Endothelial cell (in vitro differentiated cells): ENCODE results near the gene PHC2. TPM values are rescaled to one million over a fixed set of nuclear protein-coding genes. Genes with fewer than 3 reads are reported as not detected.

Source experiments
- DNase-seq: peaks from one replicate; pipeline ENCODE4 v3.0.0; 2021; ENCODE audit warnings: low spot score
- H3K27ac Mint-ChIP-seq: one replicate; pipeline ENCODE4 v1.8.0; 2021; ENCODE audit warnings: mixed read lengths, inconsistent platforms; ENCODE audit not compliant: unreplicated experiment
- H3K27me3 Mint-ChIP-seq: one replicate; pipeline ENCODE4 v1.8.0; 2021; ENCODE audit warnings: mild to moderate bottlenecking, moderate library complexity, mixed read lengths, inconsistent platforms; ENCODE audit not compliant: unreplicated experiment
- H3K36me3 Mint-ChIP-seq: one replicate; pipeline ENCODE4 v1.8.0; 2021; ENCODE audit warnings: mild to moderate bottlenecking, low read depth, mixed read lengths, inconsistent platforms; ENCODE audit not compliant: unreplicated experiment
- H3K4me1 Mint-ChIP-seq: one replicate; pipeline ENCODE4 v1.8.0; 2021; ENCODE audit warnings: mild to moderate bottlenecking, mixed read lengths, inconsistent platforms; ENCODE audit not compliant: unreplicated experiment
- H3K4me3 Mint-ChIP-seq: one replicate; pipeline ENCODE4 v1.8.0; 2021; ENCODE audit warnings: mild to moderate bottlenecking, mixed read lengths, inconsistent platforms; ENCODE audit not compliant: unreplicated experiment
- H3K9me3 Mint-ChIP-seq: one replicate; pipeline ENCODE4 v1.8.0; 2021; ENCODE audit warnings: mixed read lengths, inconsistent platforms; ENCODE audit not compliant: unreplicated experiment
- CTCF ChIP-seq: fragments of 200-600 bp; sonication (generic); IDR thresholded peaks from one replicate; pipeline ENCODE4 v1.5.0; 2021; ENCODE audit warnings: antibody characterized with exemption; ENCODE audit not compliant: unreplicated experiment
- total RNA-seq: library from RNA; stranded (reverse); fragmentation: NEBNext Ultra II Directional; extraction: Animal tissue kit (Norgen Biotek cat#: 25700); gene quantifications from one replicate; pipeline ENCODE4 v1.2.1, GENCODE V29; 2021; ENCODE audit not compliant: unreplicated experiment

Gene PHC2
- total RNA-seq, 1 donor from 2014 or later, result 177 TPM

GRCh38 chr1:33289858-33290154, 141.1 kb downstream of the PHC2 start:
- H3K27me3 Mint-ChIP-seq, result no peaks in the 10 kb centered on the region
- no peak for DNase-seq
- H3K4me1 Mint-ChIP-seq, result peaks cover 27% of the 10 kb centered on the region
- TF ChIP-seq CTCF, result no peak
- no peak overlapping the region for H3K4me3 Mint-ChIP-seq
- H3K36me3 Mint-ChIP-seq, result peaks cover 40% of the 10 kb centered on the region
- H3K27ac Mint-ChIP-seq, result no peak overlapping the region
- no peaks in the 10 kb centered on the region for H3K9me3 Mint-ChIP-seq

GRCh38 chr1:33288976-33289857, 141.7 kb downstream of the PHC2 start:
- Mint-ChIP-seq H3K27ac (peak overlapping the region; percentile 64), H3K4me3 (peak overlapping the region; percentile 65), H3K9me3 (no peaks in the 10 kb centered on the region), H3K27me3 (no peaks in the 10 kb centered on the region), H3K36me3 (peaks cover 37% of the 10 kb centered on the region), H3K4me1 (peaks cover 27% of the 10 kb centered on the region)
- DNase-seq, result no peak
- TF ChIP-seq CTCF, result no peak

GRCh38 chr1:33287317-33287716, 143.6 kb downstream of the PHC2 start:
- H3K4me1 Mint-ChIP-seq, result peaks cover 27% of the 10 kb centered on the region
- H3K9me3 Mint-ChIP-seq, result no peaks in the 10 kb centered on the region
- peak overlapping the region; percentile 12 for H3K4me3 Mint-ChIP-seq
- peak overlapping the region; percentile 93 for H3K27ac Mint-ChIP-seq
- H3K36me3 Mint-ChIP-seq, result peaks cover 21% of the 10 kb centered on the region
- TF ChIP-seq CTCF, result no peak
- DNase-seq, result no peak
- H3K27me3 Mint-ChIP-seq, result peaks cover 2% of the 10 kb centered on the region

GRCh38 chr1:33286451-33287185, 144.3 kb downstream of the PHC2 start:
- H3K27ac Mint-ChIP-seq, result peak overlapping the region; percentile 93
- peaks cover 28% of the 10 kb centered on the region for H3K36me3 Mint-ChIP-seq
- no peaks in the 10 kb centered on the region for H3K9me3 Mint-ChIP-seq
- peaks cover 27% of the 10 kb centered on the region for H3K4me1 Mint-ChIP-seq
- DNase-seq, result no peak
- no peak for TF ChIP-seq CTCF
- H3K27me3 Mint-ChIP-seq, result peaks cover 6% of the 10 kb centered on the region
- peak overlapping the region; percentile 18 for H3K4me3 Mint-ChIP-seq

- H3K27me3 Mint-ChIP-seq, result peaks cover 9% of the 10 kb centered on the region
- H3K4me1 Mint-ChIP-seq, result peaks cover 27% of the 10 kb centered on the region
- peaks cover 34% of the 10 kb centered on the region for H3K36me3 Mint-ChIP-seq
- no peak for TF ChIP-seq CTCF
- peak overlapping the region; percentile 59 for H3K27ac Mint-ChIP-seq
- H3K4me3 Mint-ChIP-seq, result no peak overlapping the region
- H3K9me3 Mint-ChIP-seq, result no peaks in the 10 kb centered on the region
- DNase-seq, result no peak
These were observed 146.8 kb downstream of the PHC2 start for GRCh38 chr1:33284049-33284448.
